Endometrial microvascular endothelial cells (primary cell): ENCODE results near the gene PRKD3. TPM values are rescaled to one million over a fixed set of nuclear protein-coding genes. Genes with fewer than 3 reads are reported as not detected.

Experiments
- in situ Hi-C: cut with HindIII; loops from 2 replicates; pipeline ENCODE4 v1.10.0; 2017; ENCODE audit warnings: low sequenced_read_pairs, low pct_unique_long_range_greater_than_20kb; ENCODE audit errors: inconsistent ontology term
- total RNA-seq: library from RNA; depleted of rRNA; stranded (reverse); fragments of >200 nt; gene quantifications from one replicate; pipeline ENCODE4 v1.2.3, GENCODE V29; 2015; ENCODE audit errors: inconsistent ontology term

Gene PRKD3
- total RNA-seq, 1 donor from 2014 or later = 49.6 TPM

DNA sequence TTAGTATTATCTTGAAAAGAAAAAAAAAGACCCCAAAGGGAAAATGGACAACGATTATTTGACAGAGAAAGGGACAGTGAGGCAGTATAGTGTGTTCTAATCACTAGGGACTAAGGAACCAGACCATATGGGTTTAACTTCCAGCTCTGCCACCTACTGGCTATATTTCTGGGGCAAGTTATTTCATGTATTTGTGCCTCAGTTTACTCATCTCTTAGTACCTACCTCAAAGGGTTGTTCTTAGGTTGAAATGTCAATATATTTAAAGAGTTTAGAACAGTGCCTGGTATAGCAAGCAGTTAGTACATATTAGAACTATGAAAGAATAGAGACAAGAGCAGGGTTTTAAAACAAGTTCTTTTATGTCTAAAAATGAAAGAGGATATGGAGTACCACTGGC is 42.7 kb downstream of the PRKD3 start:
- in situ Hi-C loops = no loop called here

DNA sequence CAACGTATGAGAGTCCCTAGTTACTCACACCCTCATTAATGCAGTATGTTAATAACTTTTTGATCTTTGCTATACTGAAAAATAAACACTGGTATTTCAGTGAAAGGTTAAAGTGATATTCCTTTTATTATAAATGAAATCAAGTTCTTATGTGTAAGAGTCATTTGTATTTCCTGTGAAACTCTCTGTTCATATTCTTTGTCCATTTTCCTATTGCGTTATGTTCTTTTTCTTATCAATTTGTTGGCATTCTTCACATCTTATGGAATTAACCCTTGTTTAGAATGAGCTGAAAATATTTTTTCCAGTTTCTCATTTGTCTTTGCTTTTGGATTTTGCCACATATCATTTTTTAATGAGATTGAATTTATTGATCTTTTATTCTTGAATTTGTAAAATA is 48.3 kb downstream of the PRKD3 start:
- in situ Hi-C loops = no loop called here

Other genes with a start within 250 kb of the PRKD3 start
- gene HEATR5B, start 240.5 kb downstream of the PRKD3 start, total RNA-seq = 18.4 TPM
- gene GPATCH11, start 240.3 kb downstream of the PRKD3 start, total RNA-seq = 8.5 TPM
- 24.8 TPM for gene EIF2AK2, start 167.9 kb downstream of the PRKD3 start, total RNA-seq
- gene SULT6B1, start 136.2 kb downstream of the PRKD3 start, total RNA-seq = not detected
- 18.9 TPM for gene CEBPZOS, start 128.3 kb downstream of the PRKD3 start, total RNA-seq
- gene CEBPZ, start 93.2 kb downstream of the PRKD3 start, total RNA-seq = 35.7 TPM
- 11.2 TPM for gene NDUFAF7, start 93.2 kb downstream of the PRKD3 start, total RNA-seq
- gene QPCT, start 19.8 kb upstream of the PRKD3 start, total RNA-seq = 25.2 TPM